HepG2 (cell line): ENCODE data around the gene GON7. TPM values are rescaled to one million over a fixed set of nuclear protein-coding genes. Genes with fewer than 3 reads are reported as not detected.

Source experiments
- KDM6A ChIP-seq: IDR thresholded peaks from 2 replicates; pipeline ENCODE4 v1.6.1; 2016; ENCODE audit warnings: low read depth
- NFATC3 ChIP-seq: sonication (generic); formaldehyde crosslinking; IDR thresholded peaks from 2 replicates; pipeline ENCODE4 v1.5.1; 2020; ENCODE audit warnings: mild to moderate bottlenecking, missing genetic modification reagents
- PAF1 ChIP-seq: IDR thresholded peaks from 2 replicates; pipeline ENCODE4 v1.6.1; 2016; ENCODE audit warnings: missing genetic modification reagents, missing compliant biosample characterization
- SETDB1 ChIP-seq: sonication (generic); formaldehyde crosslinking; IDR thresholded peaks from 2 replicates; pipeline ENCODE4 v1.5.1; 2020; ENCODE audit warnings: missing genetic modification reagents, mild to moderate bottlenecking, borderline replicate concordance
- SNAI1 ChIP-seq: sonication (generic); formaldehyde crosslinking; IDR thresholded peaks from 2 replicates; pipeline ENCODE4 v1.5.0; 2020; ENCODE audit warnings: mild to moderate bottlenecking, missing genetic modification reagents, borderline replicate concordance
- ZBTB7A ChIP-seq: sonication (generic); formaldehyde crosslinking; IDR thresholded peaks from 2 replicates; pipeline ENCODE4 v1.8.0; 2022; ENCODE audit warnings: mild to moderate bottlenecking, missing genetic modification reagents
- ZFP36L1 ChIP-seq: sonication (generic); formaldehyde crosslinking; IDR thresholded peaks from 2 replicates; pipeline ENCODE4 v1.8.0; 2022; ENCODE audit warnings: mild to moderate bottlenecking, missing genetic modification reagents, moderate library complexity
- ZNF331 ChIP-seq: sonication (generic); formaldehyde crosslinking; IDR thresholded peaks from 2 replicates; pipeline ENCODE4 v1.4.0; 2020; ENCODE audit warnings: missing genetic modification reagents
- ZNF567 ChIP-seq: sonication (generic); formaldehyde crosslinking; IDR thresholded peaks from 2 replicates; pipeline ENCODE4 v1.8.1; 2023; ENCODE audit warnings: mild to moderate bottlenecking, missing genetic modification reagents, borderline replicate concordance
- ZNF616 ChIP-seq: sonication (generic); formaldehyde crosslinking; IDR thresholded peaks from 2 replicates; pipeline ENCODE4 v1.5.0; 2020; ENCODE audit warnings: low read depth, mild to moderate bottlenecking, missing genetic modification reagents
- ZNF7 ChIP-seq: IDR thresholded peaks from 2 replicates; pipeline ENCODE4 v1.6.1; 2016; ENCODE audit warnings: missing biosample characterization, missing genetic modification reagents
- ZNF773 ChIP-seq: sonication (generic); formaldehyde crosslinking; IDR thresholded peaks from 2 replicates; pipeline ENCODE4 v1.4.0; 2020; ENCODE audit warnings: missing genetic modification reagents, borderline replicate concordance
- polyA plus RNA-seq, 8 experiments: library from polyadenylated mRNA; depleted of rRNA in 3 of 8; stranded (reverse) in 7 of 8; unstranded in 1 of 8; fragments of >200 nt; fragmentation: Illumina TruSeq in 4 of 8; extraction: Trizol in 4 of 8; gene quantifications; 2 replicates each; pipeline versions ENCODE4 v1.2.1 to v1.2.3, GENCODE V29; 2011 to 2016; ENCODE audit warnings: low read depth in 4 of 8, missing spikeins in 1 of 8, mixed read lengths in 1 of 8; ENCODE audit not compliant: insufficient read depth in 1 of 8
- total RNA-seq, 5 experiments: library from RNA; depleted of rRNA; stranded (reverse); fragments of >200 nt; fragmentation: Illumina TruSeq; extraction: Trizol; gene quantifications; 2 replicates each; pipeline ENCODE4 v1.2.3, GENCODE V29; 2016; ENCODE audit warnings: low read depth in 1 of 5
- TF ChIP-seq, protein P1 (sequence below): sonication (generic); formaldehyde crosslinking; IDR thresholded peaks from 2 replicates; pipeline ENCODE4 v1.8.1; 2023; ENCODE audit warnings: mild to moderate bottlenecking, inconsistent platforms, moderate library complexity, missing genetic modification reagents, borderline replicate concordance
- TF ChIP-seq, protein P2 (sequence below), 2 experiments: fragments of 450-650 bp in 1 of 2; sonication (generic) in 1 of 2; formaldehyde crosslinking in 1 of 2; IDR thresholded peaks; 2 replicates each; pipeline versions ENCODE4 v1.6.1 to v1.8.0; 2016 to 2022; ENCODE audit warnings: antibody characterized with exemption in 1 of 2, mild to moderate bottlenecking in 1 of 2, missing genetic modification reagents in 1 of 2
- TF ChIP-seq, protein P3 (sequence below): sonication (generic); formaldehyde crosslinking; IDR thresholded peaks from 2 replicates; pipeline ENCODE4 v1.5.0; 2020; ENCODE audit warnings: mild to moderate bottlenecking, low read depth, missing genetic modification reagents, borderline replicate concordance
- TF ChIP-seq, protein P4 (sequence below): sonication (generic); formaldehyde crosslinking; IDR thresholded peaks from 2 replicates; pipeline ENCODE4 v1.4.0; 2020; ENCODE audit warnings: missing genetic modification reagents

The GON7 gene
- total and polyA plus RNA-seq, 2 of the 13 experiments (the other 11 are each of a cell fraction or from before 2014, with no cell fraction given), result 11.9 to 28.0 TPM

DNA sequence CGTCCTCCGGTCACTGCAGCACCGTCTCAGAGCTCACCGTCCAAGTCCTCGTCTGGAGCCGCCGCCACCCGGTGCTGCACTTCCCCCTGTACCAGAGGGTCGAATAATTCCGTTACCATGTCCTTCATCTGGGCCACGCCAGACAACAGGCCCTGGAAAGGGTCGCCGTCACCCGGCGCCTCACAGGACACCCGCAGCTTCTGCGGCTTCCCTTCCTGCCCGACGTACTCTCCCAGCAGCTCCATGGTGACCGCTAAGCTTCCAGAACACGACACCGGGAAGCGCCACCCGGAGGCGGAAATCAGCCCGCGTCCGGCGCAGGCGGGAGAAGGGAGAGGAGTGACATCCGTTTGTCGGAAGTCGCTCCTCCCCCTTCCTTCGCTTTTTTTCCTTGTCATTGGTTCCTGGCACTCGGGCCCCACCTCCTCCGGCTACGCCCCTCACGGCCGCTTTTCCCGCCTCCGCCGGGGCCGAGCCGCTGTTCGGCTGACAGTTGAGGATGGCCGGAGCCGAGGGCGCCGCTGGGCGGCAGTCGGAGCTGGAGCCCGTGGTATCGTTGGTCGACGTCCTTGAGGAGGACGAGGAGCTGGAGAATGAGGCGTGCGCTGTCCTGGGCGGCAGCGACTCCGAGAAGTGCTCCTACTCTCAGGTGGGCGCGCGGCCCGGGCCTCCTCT is at the start of gene GON7, which contains the start of gene UBR7 (continued):
- TF ChIP-seq ZNF616 (CRISPR knock-in tag), result 0 out of 2 replicates have a peak, but pooled peaks have one; percentile 13
- TF ChIP-seq ZBTB7A (CRISPR knock-in tag), result no peak
- TF ChIP-seq ZNF7, result 0 out of 2 replicates have a peak, but pooled peaks have one; percentile 25
- TF ChIP-seq PAF1 (CRISPR knock-in tag), result no peak
- no peak for TF ChIP-seq ZNF773 (CRISPR knock-in tag)
- TF ChIP-seq, protein P1, sequence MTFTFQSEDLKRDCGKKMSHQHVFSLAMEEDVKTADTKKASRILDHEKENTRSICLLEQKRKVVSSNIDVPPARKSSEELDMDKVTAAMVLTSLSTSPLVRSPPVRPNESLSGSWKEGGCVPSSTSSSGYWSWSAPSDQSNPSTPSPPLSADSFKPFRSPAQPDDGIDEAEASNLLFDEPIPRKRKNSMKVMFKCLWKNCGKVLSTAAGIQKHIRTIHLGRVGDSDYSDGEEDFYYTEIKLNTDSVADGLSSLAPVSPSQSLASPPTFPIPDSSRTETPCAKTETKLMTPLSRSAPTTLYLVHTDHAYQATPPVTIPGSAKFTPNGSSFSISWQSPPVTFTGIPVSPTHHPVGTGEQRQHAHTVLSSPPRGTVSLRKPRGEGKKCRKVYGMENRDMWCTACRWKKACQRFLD (CRISPR knock-in tag), result no peak
- no peak for TF ChIP-seq KDM6A (CRISPR knock-in tag)
- TF ChIP-seq ZFP36L1 (CRISPR knock-in tag), result peak; percentile 72; the same call in 1 of the 2 replicates
- TF ChIP-seq SETDB1 (CRISPR knock-in tag), result no peak
- peak; percentile 82; the same call in 1 of the 2 replicates for TF ChIP-seq NFATC3 (CRISPR knock-in tag)
- TF ChIP-seq, protein P2, sequence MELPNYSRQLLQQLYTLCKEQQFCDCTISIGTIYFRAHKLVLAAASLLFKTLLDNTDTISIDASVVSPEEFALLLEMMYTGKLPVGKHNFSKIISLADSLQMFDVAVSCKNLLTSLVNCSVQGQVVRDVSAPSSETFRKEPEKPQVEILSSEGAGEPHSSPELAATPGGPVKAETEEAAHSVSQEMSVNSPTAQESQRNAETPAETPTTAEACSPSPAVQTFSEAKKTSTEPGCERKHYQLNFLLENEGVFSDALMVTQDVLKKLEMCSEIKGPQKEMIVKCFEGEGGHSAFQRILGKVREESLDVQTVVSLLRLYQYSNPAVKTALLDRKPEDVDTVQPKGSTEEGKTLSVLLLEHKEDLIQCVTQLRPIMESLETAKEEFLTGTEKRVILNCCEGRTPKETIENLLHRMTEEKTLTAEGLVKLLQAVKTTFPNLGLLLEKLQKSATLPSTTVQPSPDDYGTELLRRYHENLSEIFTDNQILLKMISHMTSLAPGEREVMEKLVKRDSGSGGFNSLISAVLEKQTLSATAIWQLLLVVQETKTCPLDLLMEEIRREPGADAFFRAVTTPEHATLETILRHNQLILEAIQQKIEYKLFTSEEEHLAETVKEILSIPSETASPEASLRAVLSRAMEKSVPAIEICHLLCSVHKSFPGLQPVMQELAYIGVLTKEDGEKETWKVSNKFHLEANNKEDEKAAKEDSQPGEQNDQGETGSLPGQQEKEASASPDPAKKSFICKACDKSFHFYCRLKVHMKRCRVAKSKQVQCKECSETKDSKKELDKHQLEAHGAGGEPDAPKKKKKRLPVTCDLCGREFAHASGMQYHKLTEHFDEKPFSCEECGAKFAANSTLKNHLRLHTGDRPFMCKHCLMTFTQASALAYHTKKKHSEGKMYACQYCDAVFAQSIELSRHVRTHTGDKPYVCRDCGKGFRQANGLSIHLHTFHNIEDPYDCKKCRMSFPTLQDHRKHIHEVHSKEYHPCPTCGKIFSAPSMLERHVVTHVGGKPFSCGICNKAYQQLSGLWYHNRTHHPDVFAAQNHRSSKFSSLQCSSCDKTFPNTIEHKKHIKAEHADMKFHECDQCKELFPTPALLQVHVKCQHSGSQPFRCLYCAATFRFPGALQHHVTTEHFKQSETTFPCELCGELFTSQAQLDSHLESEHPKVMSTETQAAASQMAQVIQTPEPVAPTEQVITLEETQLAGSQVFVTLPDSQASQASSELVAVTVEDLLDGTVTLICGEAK (IDR thresholded peaks at IDR 0.05), result peak; percentile 43; the same call in 1 of the 2 replicates
- TF ChIP-seq, protein P2 (CRISPR knock-in tag; IDR thresholded peaks at IDR 0.05), result peak; percentile 67; the same call in 1 of the 2 replicates
- TF ChIP-seq, protein P3, sequence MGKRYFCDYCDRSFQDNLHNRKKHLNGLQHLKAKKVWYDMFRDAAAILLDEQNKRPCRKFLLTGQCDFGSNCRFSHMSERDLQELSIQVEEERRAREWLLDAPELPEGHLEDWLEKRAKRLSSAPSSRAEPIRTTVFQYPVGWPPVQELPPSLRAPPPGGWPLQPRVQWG (CRISPR knock-in tag), result no peak
- TF ChIP-seq ZNF567 (CRISPR knock-in tag), result no peak
- TF ChIP-seq ZNF331 (CRISPR knock-in tag), result peak; percentile 41; the same call in 1 of the 2 replicates
- TF ChIP-seq, protein P4, sequence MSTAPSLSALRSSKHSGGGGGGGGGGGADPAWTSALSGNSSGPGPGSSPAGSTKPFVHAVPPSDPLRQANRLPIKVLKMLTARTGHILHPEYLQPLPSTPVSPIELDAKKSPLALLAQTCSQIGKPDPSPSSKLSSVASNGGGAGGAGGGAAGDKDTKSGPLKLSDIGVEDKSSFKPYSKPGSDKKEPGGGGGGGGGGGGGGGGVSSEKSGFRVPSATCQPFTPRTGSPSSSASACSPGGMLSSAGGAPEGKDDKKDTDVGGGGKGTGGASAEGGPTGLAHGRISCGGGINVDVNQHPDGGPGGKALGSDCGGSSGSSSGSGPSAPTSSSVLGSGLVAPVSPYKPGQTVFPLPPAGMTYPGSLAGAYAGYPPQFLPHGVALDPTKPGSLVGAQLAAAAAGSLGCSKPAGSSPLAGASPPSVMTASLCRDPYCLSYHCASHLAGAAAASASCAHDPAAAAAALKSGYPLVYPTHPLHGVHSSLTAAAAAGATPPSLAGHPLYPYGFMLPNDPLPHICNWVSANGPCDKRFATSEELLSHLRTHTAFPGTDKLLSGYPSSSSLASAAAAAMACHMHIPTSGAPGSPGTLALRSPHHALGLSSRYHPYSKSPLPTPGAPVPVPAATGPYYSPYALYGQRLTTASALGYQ (CRISPR knock-in tag), result peak; percentile 76; the same call in 1 of the 2 replicates
- peak; percentile 78; the same call in 1 of the 2 replicates for TF ChIP-seq SNAI1 (CRISPR knock-in tag)
